SK-MEL-5 (cell line): ENCODE measurements around the gene SKAP2. TPM values are rescaled to one million over a fixed set of nuclear protein-coding genes. Genes with fewer than 3 reads are reported as not detected.

Experiments
- DNase-seq: peaks from one replicate; pipeline ENCODE4 v3.0.0-alpha.2; 2016; ENCODE audit warnings: low read depth, low spot score
- in situ Hi-C: cut with HindIII; loops from 2 replicates; pipeline ENCODE4 v1.10.0; 2016; ENCODE audit warnings: low sequenced_read_pairs, high pct_unique_total_duplicates, low pct_unique_long_range_greater_than_20kb
- total RNA-seq: library from RNA; depleted of rRNA; stranded (reverse); fragments of >200 nt; shearing (Covaris generic); gene quantifications from 2 replicates; pipeline ENCODE4 v1.2.3, GENCODE V29; 2014

SKAP2 gene
- total RNA-seq, 1 experiment from 2014 or later = 37.1 TPM

GRCh38 chr7:26714438-26714837, 150.0 kb downstream of the SKAP2 start:
- no peak for DNase-seq
- in situ Hi-C loops = no loop called here

- no peak for DNase-seq
- in situ Hi-C loops = no loop called here
These were observed 150.4 kb downstream of the SKAP2 start for GRCh38 chr7:26714006-26714405.

GRCh38 chr7:26709210-26709990, 155.0 kb downstream of the SKAP2 start:
- DNase-seq = no peak
- in situ Hi-C loops = no loop called here

- in situ Hi-C loops = no loop called here
- DNase-seq = no peak
These were observed 158.8 kb downstream of the SKAP2 start for GRCh38 chr7:26705567-26705966.

- in situ Hi-C loops = no loop called here
- no peak for DNase-seq
These were observed 159.6 kb downstream of the SKAP2 start for GRCh38 chr7:26704786-26705185.

GRCh38 chr7:26704036-26704435, 160.4 kb downstream of the SKAP2 start:
- no peak for DNase-seq
- in situ Hi-C loops = no loop called here

GRCh38 chr7:26700893-26701292, 163.5 kb downstream of the SKAP2 start:
- no peak for DNase-seq
- in situ Hi-C loops = no loop called here

GRCh38 chr7:26700386-26700785, 164.0 kb downstream of the SKAP2 start:
- in situ Hi-C loops = no loop called here

GRCh38 chr7:26699766-26700165, 164.6 kb downstream of the SKAP2 start:
- in situ Hi-C loops = no loop called here
- no peak for DNase-seq

More at GRCh38 chr7:26700386-26700785, 164.0 kb downstream of the SKAP2 start:
- DNase-seq = no peak

- in situ Hi-C loops = no loop called here
- no peak for DNase-seq
These were observed 165.6 kb downstream of the SKAP2 start for GRCh38 chr7:26698806-26699205.

- in situ Hi-C loops = no loop called here
- no peak for DNase-seq
These were observed 166.2 kb downstream of the SKAP2 start for GRCh38 chr7:26698194-26698593.

- DNase-seq = no peak
- in situ Hi-C loops = no loop called here
These were observed 167.4 kb downstream of the SKAP2 start for GRCh38 chr7:26696978-26697377.

GRCh38 chr7:26696161-26696560, 168.2 kb downstream of the SKAP2 start:
- in situ Hi-C loops = no loop called here
- no peak for DNase-seq

- in situ Hi-C loops = no loop called here
- no peak for DNase-seq
These were observed 169.7 kb downstream of the SKAP2 start for GRCh38 chr7:26694713-26695112.

- no peak for DNase-seq
- in situ Hi-C loops = no loop called here
These were observed 170.2 kb downstream of the SKAP2 start for GRCh38 chr7:26694141-26694540.

- in situ Hi-C loops = no loop called here
- no peak for DNase-seq
These were observed 172.5 kb downstream of the SKAP2 start for GRCh38 chr7:26691886-26692285.

- in situ Hi-C loops = no loop called here
- DNase-seq = no peak
These were observed 173.0 kb downstream of the SKAP2 start for GRCh38 chr7:26691406-26691805.

GRCh38 chr7:26690135-26690805, 174.1 kb downstream of the SKAP2 start:
- in situ Hi-C loops = no loop called here
- no peak for DNase-seq

GRCh38 chr7:26688936-26689506, 175.4 kb downstream of the SKAP2 start:
- in situ Hi-C loops = no loop called here
- DNase-seq = no peak
